GM19023 (cell line): ENCODE measurements around the gene NAA38.
"Not testable (repeated sequence)": the region's sequence is repeated elsewhere in the genome, so short reads cannot be mapped to it uniquely, and the experiment has no call there.

ENCODE experiments used
- ATAC-seq: cut with Tn5 transposase; IDR thresholded peaks from one replicate; pipeline ENCODE4 v1.9.1; 2021; ENCODE audit warnings: mild to moderate bottlenecking, moderate library complexity; ENCODE audit not compliant: unreplicated experiment

The NAA38 gene

GRCh38 chr17:7882068-7882467, 24.7 kb upstream of the NAA38 start:
- no peak for ATAC-seq

- ATAC-seq = no peak
These were observed 24.1 kb upstream of the NAA38 start for GRCh38 chr17:7881276-7882054.

GRCh38 chr17:7880076-7880868, 22.9 kb upstream of the NAA38 start:
- no peak for ATAC-seq

GRCh38 chr17:7878234-7878633, 20.9 kb upstream of the NAA38 start:
- ATAC-seq = no peak

GRCh38 chr17:7875804-7876370, 18.5 kb upstream of the NAA38 start:
- no peak for ATAC-seq

- ATAC-seq = no peak
These were observed 15.7 kb upstream of the NAA38 start for GRCh38 chr17:7873051-7873450.

GRCh38 chr17:7867881-7868329, 10.5 kb upstream of the NAA38 start:
- ATAC-seq = no peak

GRCh38 chr17:7864995-7865650, 7.8 kb upstream of the NAA38 start:
- no peak for ATAC-seq

- ATAC-seq = not testable (repeated sequence)
These were observed 7.0 kb upstream of the NAA38 start for GRCh38 chr17:7864384-7864783.

GRCh38 chr17:7862692-7863437, 5.5 kb upstream of the NAA38 start:
- ATAC-seq = no peak

GRCh38 chr17:7859028-7859427, 1.7 kb upstream of the NAA38 start:
- no peak for ATAC-seq

- ATAC-seq = no peak
These were observed 1.1 kb upstream of the NAA38 start for GRCh38 chr17:7858522-7858810.

- peak; percentile 39 for ATAC-seq
These were observed 558 bp upstream of the NAA38 start, which contains the start of gene CYB5D1 for GRCh38 chr17:7857713-7858521. Gene CYB5D1, plus strand, starts transcription at chr17:7858003. Its CDS starts 132 bp downstream, at chr17:7858135.

- no peak for ATAC-seq
These were observed 1.1 kb downstream of the NAA38 start for GRCh38 chr17:7856011-7856810.

GRCh38 chr17:7855660-7856010, 1.7 kb downstream of the NAA38 start:
- ATAC-seq = no peak

GRCh38 chr17:7854851-7855659, 2.3 kb downstream of the NAA38 start, which contains the start of gene TMEM88:
Gene TMEM88, plus strand, starts transcription at chr17:7855066. Its CDS starts 9 bp downstream, at chr17:7855075.
- ATAC-seq = no peak

GRCh38 chr17:7854078-7854777, 3.1 kb downstream of the NAA38 start:
- no peak for ATAC-seq

- ATAC-seq = no peak
These were observed 3.7 kb downstream of the NAA38 start for GRCh38 chr17:7853691-7854038.
